GM19099 (cell line): ENCODE results near the gene CDYL2.

Experiments used
- POLR2A ChIP-seq: IDR thresholded peaks from 3 replicates; pipeline ENCODE4 v1.6.1; 2011; ENCODE audit warnings: low read depth; ENCODE audit not compliant: insufficient read length; ENCODE audit errors: extremely low read depth

CDYL2 gene, protein sequence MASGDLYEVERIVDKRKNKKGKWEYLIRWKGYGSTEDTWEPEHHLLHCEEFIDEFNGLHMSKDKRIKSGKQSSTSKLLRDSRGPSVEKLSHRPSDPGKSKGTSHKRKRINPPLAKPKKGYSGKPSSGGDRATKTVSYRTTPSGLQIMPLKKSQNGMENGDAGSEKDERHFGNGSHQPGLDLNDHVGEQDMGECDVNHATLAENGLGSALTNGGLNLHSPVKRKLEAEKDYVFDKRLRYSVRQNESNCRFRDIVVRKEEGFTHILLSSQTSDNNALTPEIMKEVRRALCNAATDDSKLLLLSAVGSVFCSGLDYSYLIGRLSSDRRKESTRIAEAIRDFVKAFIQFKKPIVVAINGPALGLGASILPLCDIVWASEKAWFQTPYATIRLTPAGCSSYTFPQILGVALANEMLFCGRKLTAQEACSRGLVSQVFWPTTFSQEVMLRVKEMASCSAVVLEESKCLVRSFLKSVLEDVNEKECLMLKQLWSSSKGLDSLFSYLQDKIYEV

DNA sequence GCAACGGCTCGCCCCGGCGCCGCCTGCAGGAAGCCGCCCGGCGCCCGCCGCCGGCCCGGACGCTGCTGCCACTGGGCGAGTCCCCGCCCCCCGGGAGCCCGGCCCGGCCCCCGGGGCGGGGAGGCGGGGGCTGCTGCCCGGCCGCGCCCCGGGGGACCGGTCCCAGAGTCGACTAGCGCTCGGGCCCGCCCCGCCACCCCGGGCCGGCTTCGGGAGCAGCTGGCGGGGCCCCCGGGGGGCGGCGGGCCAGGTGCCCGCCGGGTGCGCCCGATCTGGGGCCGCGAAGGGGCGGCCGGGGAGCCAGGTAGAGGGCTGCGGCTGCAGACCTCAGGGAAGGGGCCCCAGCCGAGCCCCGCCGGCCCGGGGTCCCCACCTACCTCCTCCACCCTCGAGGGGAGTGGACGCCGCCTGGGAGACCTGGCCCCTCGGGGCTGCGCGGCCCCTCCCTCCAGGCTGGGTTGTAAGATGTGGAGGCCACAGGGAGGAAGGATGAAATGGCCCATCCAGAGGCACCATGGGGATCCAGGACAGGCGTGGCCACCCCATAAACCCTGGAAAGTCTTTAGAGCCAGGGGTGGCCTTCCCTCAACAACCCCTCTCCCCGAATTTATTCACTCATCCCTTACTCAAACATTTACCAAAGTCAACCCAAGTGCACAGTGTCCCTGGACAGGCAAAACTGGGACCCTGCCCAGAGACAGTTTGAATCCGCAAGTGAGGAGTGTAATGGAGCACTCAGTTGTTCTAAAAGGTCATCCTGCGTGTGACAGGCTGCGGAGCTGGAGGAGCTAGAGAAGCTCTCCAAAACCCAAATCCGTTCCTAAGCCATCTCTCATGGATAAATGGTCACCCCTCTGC is at the start of gene CDYL2:
Gene CDYL2, minus strand, starts transcription at position 73 of the 858 bp plus-strand sequence. CDS start 425 bp downstream, outside the sequence.
- TF ChIP-seq POLR2A = no peak

- TF ChIP-seq POLR2A = no peak
Measured at GRCh38 chr16:80852261-80852872, 48.0 kb upstream of the CDYL2 start.

GRCh38 chr16:80851831-80852230 is 47.4 kb upstream of the CDYL2 start:
- no peak for TF ChIP-seq POLR2A

DNA sequence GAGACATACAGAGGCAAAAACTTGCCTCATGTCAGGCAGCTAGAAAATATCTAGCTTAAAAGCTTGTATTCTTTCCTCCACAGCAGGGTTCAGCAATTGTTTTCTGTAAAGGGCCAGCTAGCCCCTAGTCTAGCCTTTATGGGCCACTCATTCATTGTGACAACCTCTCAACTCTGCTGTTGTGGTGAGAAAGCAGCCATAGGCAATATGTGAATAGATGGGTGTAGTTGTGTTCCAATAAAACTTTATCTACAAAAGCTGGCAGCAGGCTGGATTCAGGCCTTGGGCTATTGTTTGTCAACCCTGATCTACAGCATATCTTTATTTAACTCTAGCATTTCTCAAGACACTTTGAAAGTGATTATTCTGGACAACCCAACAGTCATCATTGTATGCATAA is 46.4 kb upstream of the CDYL2 start:
- TF ChIP-seq POLR2A = no peak

DNA sequence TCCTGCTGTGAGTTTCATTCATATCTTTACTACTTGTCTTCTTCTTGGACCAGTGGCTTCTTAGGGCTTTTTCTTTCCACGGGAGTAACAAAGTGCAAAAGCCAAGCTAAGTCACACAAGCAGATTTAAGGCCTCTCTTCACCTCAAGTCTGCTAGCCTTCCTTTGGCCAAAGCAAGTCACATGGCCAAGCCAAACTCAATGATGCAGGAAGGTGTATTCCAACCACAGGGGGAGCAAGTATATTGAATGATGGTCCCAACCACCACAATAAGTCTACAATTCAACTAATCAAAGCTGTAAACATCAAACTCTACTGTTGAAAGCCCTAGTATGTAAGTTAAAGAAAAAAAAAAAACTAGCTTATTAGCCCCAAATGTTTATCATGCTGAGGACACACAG is 44.5 kb upstream of the CDYL2 start:
- no peak for TF ChIP-seq POLR2A

- TF ChIP-seq POLR2A = no peak
Measured at GRCh38 chr16:80846680-80847079, 42.3 kb upstream of the CDYL2 start.

DNA sequence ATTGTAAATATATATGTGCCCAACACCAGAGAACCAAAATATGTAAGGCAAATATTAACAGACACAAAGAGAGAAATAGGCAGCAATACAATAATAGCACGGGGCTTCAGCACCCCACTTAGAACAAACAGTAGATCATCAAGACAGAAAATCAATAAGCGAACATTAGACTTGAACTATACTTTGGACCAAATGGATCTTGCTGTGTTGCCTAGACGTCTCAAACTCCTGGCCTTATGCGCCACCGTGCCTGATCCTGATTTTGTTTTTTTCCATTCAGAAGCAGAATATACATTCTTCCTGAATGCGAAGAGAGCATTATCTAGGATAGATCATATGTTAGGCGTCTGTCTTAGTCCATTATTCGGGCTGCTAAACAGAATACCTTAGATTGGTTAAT is 41.9 kb upstream of the CDYL2 start:
- TF ChIP-seq POLR2A = no peak

- TF ChIP-seq POLR2A = no peak
Measured at GRCh38 chr16:80844395-80844794, 40.0 kb upstream of the CDYL2 start.

DNA sequence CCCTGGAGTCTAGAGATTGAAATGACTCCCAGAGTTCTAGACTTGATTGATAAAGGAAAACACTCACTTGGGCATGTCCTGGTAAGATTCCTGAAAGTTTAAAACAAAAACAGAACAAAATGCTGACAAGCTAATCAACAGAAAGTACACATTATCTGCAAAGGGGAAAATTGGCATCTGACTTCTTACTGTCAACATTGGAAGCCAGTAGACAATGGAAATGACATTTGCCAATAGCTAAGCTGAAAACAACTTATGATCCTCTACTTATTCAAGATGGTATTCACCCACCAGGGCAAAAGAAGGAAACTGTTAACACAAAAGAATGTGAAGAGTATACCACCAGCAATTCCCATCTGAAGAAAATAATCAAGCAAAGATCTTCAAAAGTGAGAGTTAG is 36.8 kb upstream of the CDYL2 start:
- no peak for TF ChIP-seq POLR2A

- no peak for TF ChIP-seq POLR2A
Measured at GRCh38 chr16:80837533-80838147, 33.2 kb upstream of the CDYL2 start.

- TF ChIP-seq POLR2A = no peak
Measured at GRCh38 chr16:80836846-80837245, 32.4 kb upstream of the CDYL2 start.

GRCh38 chr16:80836202-80836601 is 31.8 kb upstream of the CDYL2 start:
- no peak for TF ChIP-seq POLR2A

DNA sequence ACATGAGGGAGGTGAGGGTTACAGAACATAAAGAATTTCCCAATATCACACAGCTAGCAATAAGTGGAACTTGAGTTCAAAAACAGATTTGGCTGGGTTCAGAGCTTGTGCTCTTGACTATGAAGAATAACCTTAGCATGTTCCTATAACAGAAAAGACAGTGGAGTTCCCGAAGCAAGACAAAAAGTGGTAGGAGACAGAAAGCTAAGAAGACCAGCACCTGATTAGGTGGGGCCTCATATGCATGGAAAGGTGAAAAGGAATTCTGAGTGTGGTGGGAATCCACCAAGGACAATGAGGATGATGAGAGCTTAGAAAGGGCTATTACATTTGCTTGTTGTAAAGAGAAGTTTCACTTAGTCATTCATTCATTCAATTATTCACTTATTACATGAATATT is 26.6 kb upstream of the CDYL2 start:
- TF ChIP-seq POLR2A = no peak

DNA sequence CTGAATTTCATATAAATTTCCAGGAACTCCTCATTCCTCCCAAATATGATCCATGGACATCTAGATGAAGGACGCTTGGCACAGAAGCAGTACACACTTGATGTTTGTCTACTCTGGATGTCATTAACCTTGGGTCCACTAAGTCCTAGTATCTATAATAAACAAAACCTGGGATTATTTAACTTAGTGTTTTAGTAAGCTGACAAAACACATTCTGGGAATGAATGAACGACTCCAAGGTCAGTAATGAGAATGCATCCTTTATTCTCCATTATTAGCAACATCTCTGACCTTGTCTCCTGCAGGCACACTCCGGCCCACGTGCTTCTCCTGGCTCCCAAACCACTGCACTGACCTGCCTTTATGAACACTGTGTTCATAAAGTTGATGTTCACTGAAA is 24.1 kb upstream of the CDYL2 start:
- no peak for TF ChIP-seq POLR2A

DNA sequence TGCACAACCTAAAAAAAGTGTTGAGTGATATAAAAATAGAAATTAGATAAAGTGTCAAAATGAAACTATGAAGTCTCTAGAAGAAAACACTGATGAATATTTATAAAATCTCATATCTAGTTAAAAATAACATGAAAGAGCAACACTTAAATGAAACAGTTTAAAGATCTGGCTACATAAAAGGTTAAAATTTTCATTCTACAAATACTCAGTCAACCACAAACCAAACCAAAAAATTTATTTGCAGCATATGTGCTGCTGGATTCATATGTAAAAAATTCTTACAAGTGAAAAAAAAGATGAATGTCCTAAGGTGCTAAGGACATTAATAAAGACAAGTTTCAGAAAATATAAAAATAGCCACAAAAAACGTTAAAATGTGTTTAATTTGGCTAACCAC is 22.6 kb upstream of the CDYL2 start:
- TF ChIP-seq POLR2A = no peak
